Endothelial cell of umbilical vein (primary cell): ENCODE measurements around the gene NDUFV1. TPM values are rescaled to one million over a fixed set of nuclear protein-coding genes. Genes with fewer than 3 reads are reported as not detected.

Source experiments
- BruUV-seq: library from RNA; stranded (reverse); fragments of 400-500 nt; replicated peaks from 2 replicates; lab custom pipeline; 2021; lab: Mats Ljungman, UMichigan
- CTCF ChIA-PET: fragments of 300-600, 350-600 bp; sonication (Branson Sonifier 250); formaldehyde crosslinking; loops from one replicate; lab custom pipeline; 2021; ENCODE audit warnings: antibody characterized with exemption, inconsistent platforms; lab: Charles Lee
- POLR2A ChIA-PET: fragments of 300-600, 350-600 bp; sonication (Branson Sonifier 250); formaldehyde crosslinking; loops from one replicate; lab custom pipeline; 2021; ENCODE audit warnings: antibody characterized with exemption, inconsistent platforms; lab: Charles Lee
- DNase-seq: peaks from one replicate; pipeline ENCODE4 v3.0.0-alpha.2; 2011; ENCODE audit warnings: low read depth, low spot score
- FAIRE-seq: peaks from 2 replicates; lab custom pipeline; 2011; peaks lifted over from hg19 to GRCh38; lab: Jason Lieb, UNC
- H2AFZ ChIP-seq: 2 replicates; pipeline ENCODE4 v1.6.0; 2012; ENCODE audit warnings: low read depth, low read length, control low read depth, inconsistent platforms
- H3K27ac ChIP-seq: 2 replicates; pipeline ENCODE4 v1.5.1; 2011; ENCODE audit warnings: low read depth, mild to moderate bottlenecking, control low read depth, low read length, moderate library complexity; ENCODE audit not compliant: insufficient read depth
- H3K27me3 ChIP-seq, 2 experiments: 2 replicates each; pipeline versions ENCODE4 v1.6.0 to v1.6.1; 2011; ENCODE audit warnings: low read length in 2 of 2, mixed read lengths in 1 of 2; ENCODE audit not compliant: control insufficient read depth in 2 of 2, insufficient read depth in 2 of 2
- H3K36me3 ChIP-seq, 2 experiments: 2 replicates in 1 of 2; 3 replicates in 1 of 2; pipeline ENCODE4 v1.5.1; 2011; ENCODE audit warnings: low read length in 2 of 2, mild to moderate bottlenecking in 1 of 2, moderate library complexity in 1 of 2; ENCODE audit not compliant: control insufficient read depth in 2 of 2, insufficient read depth in 2 of 2; ENCODE audit errors: extremely low read depth in 1 of 2
- H3K4me1 ChIP-seq: 3 replicates; pipeline ENCODE4 v1.5.1; 2011; ENCODE audit warnings: mild to moderate bottlenecking, low read length; ENCODE audit not compliant: control insufficient read depth, insufficient read depth; ENCODE audit errors: extremely low read depth
- H3K4me2 ChIP-seq: 2 replicates; pipeline ENCODE4 v1.6.1; 2011; ENCODE audit warnings: low read length, control low read depth, mixed read lengths; ENCODE audit not compliant: insufficient read depth
- H3K4me3 ChIP-seq, 3 experiments: fragments of 200-600 bp in 1 of 3; sonication (generic), shearing (Covaris generic) in 1 of 3; replicated peaks in 1 of 3; 2 replicates each; pipeline ENCODE4 v1.5.1; 2011 to 2016; ENCODE audit warnings: control low read depth in 3 of 3, low read length in 3 of 3, mild to moderate bottlenecking in 2 of 3, inconsistent platforms in 1 of 3, low read depth in 1 of 3, moderate library complexity in 1 of 3; ENCODE audit not compliant: insufficient read depth in 1 of 3
- H3K79me2 ChIP-seq: 2 replicates; pipeline ENCODE4 v1.6.0; 2012; ENCODE audit warnings: low read length, inconsistent platforms; ENCODE audit not compliant: control insufficient read depth, insufficient read depth
- H3K9ac ChIP-seq: replicated peaks from 2 replicates; pipeline ENCODE3; 2011; ENCODE audit warnings: low read length, control low read depth; ENCODE audit not compliant: insufficient read depth; ENCODE audit errors: extremely low read depth
- H3K9me1 ChIP-seq: replicated peaks from 3 replicates; pipeline ENCODE4 v1.6.0; 2011; ENCODE audit warnings: mild to moderate bottlenecking, low read length; ENCODE audit not compliant: control insufficient read depth, insufficient read depth; ENCODE audit errors: extremely low read depth
- H3K9me3 ChIP-seq: replicated peaks from 2 replicates; pipeline ENCODE4 v1.5.1; 2012; ENCODE audit warnings: low read length, inconsistent platforms; ENCODE audit not compliant: control insufficient read depth, insufficient read depth
- H4K20me1 ChIP-seq: replicated peaks from 2 replicates; pipeline ENCODE3; 2011; ENCODE audit warnings: mild to moderate bottlenecking, low read length; ENCODE audit not compliant: control insufficient read depth, insufficient read depth; ENCODE audit errors: extremely low read depth
- EZH2 ChIP-seq: IDR thresholded peaks from 2 replicates; pipeline ENCODE4 v1.6.1; 2012; ENCODE audit warnings: borderline replicate concordance, low read depth, mild to moderate bottlenecking, moderate library complexity, low read length, inconsistent platforms; ENCODE audit not compliant: severe bottlenecking
- FOS ChIP-seq: IDR thresholded peaks from 2 replicates; pipeline ENCODE4 v1.6.1; 2011; ENCODE audit warnings: mild to moderate bottlenecking, low read length, moderate library complexity, borderline replicate concordance; ENCODE audit not compliant: insufficient read depth
- GATA2 ChIP-seq: IDR thresholded peaks from 2 replicates; pipeline ENCODE4 v1.7.0; 2011; ENCODE audit warnings: low read depth, mild to moderate bottlenecking, moderate library complexity, mixed read lengths, low read length; ENCODE audit not compliant: insufficient read length, insufficient read depth
- JUN ChIP-seq: IDR thresholded peaks from 2 replicates; pipeline ENCODE4 v1.6.1; 2011; ENCODE audit warnings: borderline replicate concordance, low read depth; ENCODE audit not compliant: insufficient read length, insufficient read depth
- MYC ChIP-seq: IDR thresholded peaks from one replicate; pipeline ENCODE4 v1.6.1; 2011; ENCODE audit warnings: mild to moderate bottlenecking, low read depth, low read length
- POLR2A ChIP-seq: IDR thresholded peaks from 2 replicates; pipeline ENCODE4 v1.6.1; 2012; ENCODE audit warnings: low read depth, mild to moderate bottlenecking, control low read depth, low read length
- POLR2AphosphoS5 ChIP-seq: IDR thresholded peaks from 2 replicates; pipeline ENCODE4 v1.6.1; 2012; ENCODE audit warnings: low read depth, mild to moderate bottlenecking, control low read depth, low read length, moderate library complexity; ENCODE audit not compliant: insufficient read depth
- dilution Hi-C: fragments of 300-500 bp; cut with MboI; formaldehyde crosslinking; loops from one replicate; pipeline ENCODE4 v1.15.0; 2019; ENCODE audit warnings: low sequenced_read_pairs; ENCODE audit not compliant: extremely low pct_ligation_motif_present
- intact Hi-C: fragments of 100-400 bp; cut with micrococcal nuclease; formaldehyde crosslinking; loops from one replicate; pipeline ENCODE4 v1.10.0; 2022
- polyA plus RNA-seq, 4 experiments: library from polyadenylated mRNA; depleted of rRNA in 3 of 4; stranded (reverse) in 3 of 4; unstranded in 1 of 4; fragments of >200 nt; gene quantifications; 2 replicates each; pipeline versions ENCODE4 v1.2.1 to v1.2.3, GENCODE V29; 2011 to 2012; ENCODE audit warnings: missing spikeins in 1 of 4
- total RNA-seq: library from RNA; stranded (reverse); gene quantifications from 2 replicates; pipeline ENCODE4 v1.2.3, GENCODE V29; 2021
- TF ChIP-seq, protein P1 (sequence below): IDR thresholded peaks from 2 replicates; pipeline ENCODE4 v1.6.1; 2011; ENCODE audit not compliant: insufficient read depth, insufficient read length
- TF ChIP-seq, protein P2 (sequence below), 2 donors: IDR thresholded peaks; 1 replicate in 1 of 2; 2 replicates in 1 of 2; pipeline ENCODE4 v1.5.1; 2011; ENCODE audit warnings: low read length in 2 of 2, mild to moderate bottlenecking in 2 of 2, moderate library complexity in 2 of 2, control low read depth in 1 of 2, inconsistent platforms in 1 of 2, low read depth in 1 of 2; ENCODE audit not compliant: insufficient read depth in 1 of 2; ENCODE audit errors: extremely low read depth in 1 of 2

Gene NDUFV1
- total and polyA plus RNA-seq, 2 donors (not counting 3 experiments of a cell fraction or from before 2014, with no cell fraction given) = 191 to 203 TPM

- Histone ChIP-seq H2AFZ (no peak overlapping the region), H4K20me1 (no peaks in the 10 kb centered on the region), H3K27ac (no peak overlapping the region), H3K79me2 (no peaks in the 10 kb centered on the region), H3K9ac (no peak overlapping the region), H3K4me3 (no peak overlapping the region), H3K4me2 (no peak overlapping the region), H3K9me1 (no peaks in the 10 kb centered on the region), H3K9me3 (no peaks in the 10 kb centered on the region), H3K4me1 (no peaks in the 10 kb centered on the region), H3K27me3 (peaks cover 14 to 21% of the 10 kb centered on the region in 2 experiments), H3K36me3 (peaks cover 0 to 5% of the 10 kb centered on the region in 2 experiments)
- BruUV-seq = no TSS peak
- TF ChIP-seq, protein P1, sequence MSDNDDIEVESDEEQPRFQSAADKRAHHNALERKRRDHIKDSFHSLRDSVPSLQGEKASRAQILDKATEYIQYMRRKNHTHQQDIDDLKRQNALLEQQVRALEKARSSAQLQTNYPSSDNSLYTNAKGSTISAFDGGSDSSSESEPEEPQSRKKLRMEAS = no peak
- TF ChIP-seq EZH2 (peak; percentile 58), GATA2 (no peak)
- FAIRE-seq (no peak), DNase-seq (no peak)
- ChIA-PET CTCF (interaction anchor here (1.0 to 6.8 kb wide), 3 partner anchors 12 to 43 kb away, joined by 3 to 98 read pairs (median 3); partner anchors contain the start of gene NUDT8), POLR2A (no interaction called here)
- intact Hi-C loops (no loop called here), dilution Hi-C loops (no loop called here)
Observed at GRCh38 chr11:67616431-67617242, 9.9 kb downstream of the NDUFV1 start.

- H4K20me1 ChIP-seq = no peaks in the 10 kb centered on the region
- intact Hi-C loops (no loop called here), dilution Hi-C loops (no loop called here)
- H3K9me3 ChIP-seq = no peaks in the 10 kb centered on the region
- no peak overlapping the region for H3K4me2 ChIP-seq
- no peak for DNase-seq
- CTCF ChIA-PET = interaction anchor here (6.8 kb wide), 1 partner anchor 11 kb away, joined by 98 read pairs; the partner anchor contains the start of gene NUDT8
- no peaks in the 10 kb centered on the region for H3K9me1 ChIP-seq
- no peaks in the 10 kb centered on the region for H3K4me1 ChIP-seq
- peaks cover 14 to 21% of the 10 kb centered on the region in 2 experiments for H3K27me3 ChIP-seq
- TF ChIP-seq EZH2 = no peak
- no peak for TF ChIP-seq GATA2
- TF ChIP-seq JUN = no peak
- no peak for TF ChIP-seq FOS
- no peak for TF ChIP-seq POLR2A
- TF ChIP-seq, protein P1 = no peak
- TF ChIP-seq MYC = no peak
- no peak for TF ChIP-seq POLR2AphosphoS5
- TF ChIP-seq, protein P2, sequence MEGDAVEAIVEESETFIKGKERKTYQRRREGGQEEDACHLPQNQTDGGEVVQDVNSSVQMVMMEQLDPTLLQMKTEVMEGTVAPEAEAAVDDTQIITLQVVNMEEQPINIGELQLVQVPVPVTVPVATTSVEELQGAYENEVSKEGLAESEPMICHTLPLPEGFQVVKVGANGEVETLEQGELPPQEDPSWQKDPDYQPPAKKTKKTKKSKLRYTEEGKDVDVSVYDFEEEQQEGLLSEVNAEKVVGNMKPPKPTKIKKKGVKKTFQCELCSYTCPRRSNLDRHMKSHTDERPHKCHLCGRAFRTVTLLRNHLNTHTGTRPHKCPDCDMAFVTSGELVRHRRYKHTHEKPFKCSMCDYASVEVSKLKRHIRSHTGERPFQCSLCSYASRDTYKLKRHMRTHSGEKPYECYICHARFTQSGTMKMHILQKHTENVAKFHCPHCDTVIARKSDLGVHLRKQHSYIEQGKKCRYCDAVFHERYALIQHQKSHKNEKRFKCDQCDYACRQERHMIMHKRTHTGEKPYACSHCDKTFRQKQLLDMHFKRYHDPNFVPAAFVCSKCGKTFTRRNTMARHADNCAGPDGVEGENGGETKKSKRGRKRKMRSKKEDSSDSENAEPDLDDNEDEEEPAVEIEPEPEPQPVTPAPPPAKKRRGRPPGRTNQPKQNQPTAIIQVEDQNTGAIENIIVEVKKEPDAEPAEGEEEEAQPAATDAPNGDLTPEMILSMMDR (IDR thresholded peaks at IDR 0.05; ENCODE audit: extremely low read depth in 1 of 2, insufficient read depth in 1 of 2, low read depth in 1 of 2, low read length in 2 of 2) = no peak
- no peak for FAIRE-seq
- no peak overlapping the region for H3K4me3 ChIP-seq
- H3K9ac ChIP-seq = no peak overlapping the region
- H3K27ac ChIP-seq = no peak overlapping the region
- no peaks in the 10 kb centered on the region for H3K79me2 ChIP-seq
- no peak overlapping the region for H2AFZ ChIP-seq
- H3K36me3 ChIP-seq = no peaks in the 10 kb centered on the region
- BruUV-seq = no TSS peak
- POLR2A ChIA-PET = no interaction called here
Observed at GRCh38 chr11:67617243-67617953, 10.7 kb downstream of the NDUFV1 start.
